Kidney (tissue), 14 donors: ENCODE results near the gene TMEM170A. TPM values are rescaled to one million over a fixed set of nuclear protein-coding genes. Genes with fewer than 3 reads are reported as not detected.

Experiments
- DNase-seq, 5 donors: peaks; one replicate each; pipeline ENCODE4 v3.0.0-alpha.2; 2013 to 2020
- FAIRE-seq: peaks from 2 replicates; lab custom pipeline; 2012; peaks lifted over from hg19 to GRCh38; lab: Jason Lieb, UNC
- H3K27ac ChIP-seq, 2 donors: one replicate each; pipeline ENCODE4 v1.7.0; 2013; ENCODE audit warnings: low read depth in 2 of 2, low read length in 2 of 2, inconsistent platforms in 1 of 2
- H3K27me3 ChIP-seq: one replicate; pipeline ENCODE4 v1.7.1; 2013; ENCODE audit warnings: low read length, inconsistent platforms; ENCODE audit not compliant: control insufficient read depth, insufficient read depth
- H3K36me3 ChIP-seq, 3 donors: one replicate each; pipeline versions ENCODE4 v1.7.0 to v1.7.1; 2013; ENCODE audit warnings: low read length in 3 of 3, control low read depth in 1 of 3, inconsistent platforms in 1 of 3; ENCODE audit not compliant: insufficient read depth in 3 of 3, control insufficient read depth in 2 of 3
- H3K4me1 ChIP-seq, 3 donors: one replicate each; pipeline versions ENCODE4 v1.7.0 to v1.7.1; 2013; ENCODE audit warnings: low read length in 3 of 3, inconsistent platforms in 1 of 3, low read depth in 1 of 3; ENCODE audit not compliant: control insufficient read depth in 2 of 3, insufficient read depth in 2 of 3
- H3K4me3 ChIP-seq, 3 donors: one replicate each; pipeline versions ENCODE4 v1.7.0 to v1.8.1; 2013; ENCODE audit warnings: low read length in 3 of 3, control low read depth in 1 of 3, inconsistent platforms in 1 of 3
- H3K9ac ChIP-seq, 3 donors: one replicate each; pipeline versions ENCODE4 v1.7.0 to v1.7.1; 2013; ENCODE audit warnings: low read length in 3 of 3, control low read depth in 1 of 3, inconsistent platforms in 1 of 3
- H3K9me3 ChIP-seq, 3 donors: one replicate each; pipeline versions ENCODE4 v1.7.0 to v1.7.1; 2013; ENCODE audit warnings: low read length in 3 of 3, control low read depth in 1 of 3, inconsistent platforms in 1 of 3; ENCODE audit not compliant: control insufficient read depth in 2 of 3, insufficient read depth in 1 of 3
- intact Hi-C: fragments of 100-400 bp; cut with DNase I; formaldehyde crosslinking; loops from one replicate; pipeline ENCODE4 v1.11.1; 2022
- polyA plus RNA-seq: library from polyadenylated mRNA; stranded (reverse); fragments of 350-450 nt; fragmentation: Illumina TruSeq; extraction: RNeasy Lipid Tissue Mini Kit (QIAGEN cat#74804); gene quantifications from one replicate; pipeline ENCODE4 v1.2.3, GENCODE V29; 2014; ENCODE audit warnings: low read depth, low replicate concordance; ENCODE audit not compliant: insufficient read depth
- total RNA-seq: library from RNA; stranded (reverse); fragmentation: NEBNext Ultra II Directional; extraction: Animal tissue kit (Norgen Biotek cat#: 25700); gene quantifications from one replicate; pipeline ENCODE4 v1.2.1, GENCODE V29; 2021
- TF ChIP-seq, protein P1 (sequence below): IDR thresholded peaks from 3 replicates; pipeline ENCODE4 v1.5.1; 2012; ENCODE audit warnings: mild to moderate bottlenecking, moderate library complexity, borderline replicate concordance; ENCODE audit not compliant: insufficient read depth; ENCODE audit errors: extremely low read depth
- donor health status: control.
- donor health status: control.
- donor health status: control.
- donor health status: control.
- donor health status: control.
- donor health status: DM: yes; HTN: yes; CAD: no.
- donor health status: Normal renal cell carcinoma (clear cell type).

Gene TMEM170A
- total and polyA plus RNA-seq, 2 donors from 2014 or later: 10.2 to 22.8 TPM

DNA sequence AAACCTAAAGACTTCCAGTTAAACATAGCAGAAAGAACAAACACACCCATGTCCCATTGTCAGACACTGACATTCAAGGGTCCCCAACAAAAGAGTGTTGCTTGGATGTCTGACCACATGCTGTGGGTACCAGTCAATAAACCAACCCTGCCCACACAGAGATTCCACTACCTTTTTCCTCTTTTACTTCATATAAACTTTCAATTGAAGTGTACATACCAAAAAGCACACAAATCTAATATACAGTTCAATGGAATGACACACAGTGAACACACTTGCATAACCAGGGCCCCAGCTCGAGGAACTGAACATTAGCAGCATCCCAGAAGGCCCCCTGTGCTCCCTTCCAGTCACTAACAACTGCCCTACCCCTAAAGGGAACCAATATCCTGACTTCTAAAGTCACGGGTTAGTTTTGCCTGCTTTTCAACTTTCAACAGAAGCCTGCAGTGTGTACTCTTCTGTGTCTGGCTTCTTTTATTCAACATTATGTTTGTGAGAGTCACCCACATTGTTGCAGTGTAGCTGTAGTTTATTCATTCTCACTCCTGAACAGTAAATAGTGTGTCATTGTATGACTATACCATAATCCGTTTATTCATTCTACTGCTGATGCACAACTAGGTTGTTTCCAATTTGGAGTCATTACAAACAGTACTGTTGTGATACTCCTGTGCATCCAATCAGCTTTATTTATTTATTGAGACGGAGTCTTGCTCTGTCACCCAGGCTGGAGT is 49.2 kb downstream of the TMEM170A start:
- Histone ChIP-seq H3K4me1 (peaks cover 0 to 6% (median 4%) of the 10 kb centered on the region in 3 donors), H3K9me3 (no peaks in the 10 kb centered on the region), H3K4me3 (no peak overlapping the region), H3K27me3 (no peaks in the 10 kb centered on the region), H3K36me3 (peaks cover 3 to 7% (median 5%) of the 10 kb centered on the region in 3 donors), H3K9ac (no peak overlapping the region), H3K27ac (no peak overlapping the region)
- no peak for FAIRE-seq
- TF ChIP-seq, protein P1, sequence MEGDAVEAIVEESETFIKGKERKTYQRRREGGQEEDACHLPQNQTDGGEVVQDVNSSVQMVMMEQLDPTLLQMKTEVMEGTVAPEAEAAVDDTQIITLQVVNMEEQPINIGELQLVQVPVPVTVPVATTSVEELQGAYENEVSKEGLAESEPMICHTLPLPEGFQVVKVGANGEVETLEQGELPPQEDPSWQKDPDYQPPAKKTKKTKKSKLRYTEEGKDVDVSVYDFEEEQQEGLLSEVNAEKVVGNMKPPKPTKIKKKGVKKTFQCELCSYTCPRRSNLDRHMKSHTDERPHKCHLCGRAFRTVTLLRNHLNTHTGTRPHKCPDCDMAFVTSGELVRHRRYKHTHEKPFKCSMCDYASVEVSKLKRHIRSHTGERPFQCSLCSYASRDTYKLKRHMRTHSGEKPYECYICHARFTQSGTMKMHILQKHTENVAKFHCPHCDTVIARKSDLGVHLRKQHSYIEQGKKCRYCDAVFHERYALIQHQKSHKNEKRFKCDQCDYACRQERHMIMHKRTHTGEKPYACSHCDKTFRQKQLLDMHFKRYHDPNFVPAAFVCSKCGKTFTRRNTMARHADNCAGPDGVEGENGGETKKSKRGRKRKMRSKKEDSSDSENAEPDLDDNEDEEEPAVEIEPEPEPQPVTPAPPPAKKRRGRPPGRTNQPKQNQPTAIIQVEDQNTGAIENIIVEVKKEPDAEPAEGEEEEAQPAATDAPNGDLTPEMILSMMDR: no peak
- DNase-seq: no peak
- intact Hi-C loops: no loop called here

DNA sequence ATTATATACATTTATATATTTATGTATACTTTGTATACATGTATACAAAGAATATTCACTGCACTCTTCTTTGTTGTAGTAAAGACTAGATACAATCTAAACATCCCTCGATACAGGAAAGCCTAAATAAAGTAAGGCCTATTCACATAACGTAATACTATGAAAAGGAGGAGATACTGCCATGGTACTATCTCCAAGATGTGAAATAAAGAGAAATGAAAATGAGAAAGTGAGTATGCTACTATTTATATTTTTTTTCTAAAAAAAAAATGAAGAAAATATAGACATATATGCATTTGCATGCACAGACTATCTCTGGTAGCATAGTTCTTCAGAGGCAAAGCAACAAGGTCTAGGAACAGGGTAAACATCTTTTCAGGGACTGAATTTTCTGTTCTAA is 50.5 kb downstream of the TMEM170A start:
- H3K4me1 ChIP-seq: peaks cover 0 to 6% (median 2%) of the 10 kb centered on the region in 3 donors
- no peak for FAIRE-seq
- no peaks in the 10 kb centered on the region for H3K27me3 ChIP-seq
- H3K9ac ChIP-seq: no peak overlapping the region
- H3K36me3 ChIP-seq: peaks cover 5 to 7% (median 5%) of the 10 kb centered on the region in 3 donors
- H3K27ac ChIP-seq: no peak overlapping the region
- no peak for DNase-seq
- no peak overlapping the region for H3K4me3 ChIP-seq
- H3K9me3 ChIP-seq: no peaks in the 10 kb centered on the region
- intact Hi-C loops: no loop called here
- TF ChIP-seq, protein P1: no peak

DNA sequence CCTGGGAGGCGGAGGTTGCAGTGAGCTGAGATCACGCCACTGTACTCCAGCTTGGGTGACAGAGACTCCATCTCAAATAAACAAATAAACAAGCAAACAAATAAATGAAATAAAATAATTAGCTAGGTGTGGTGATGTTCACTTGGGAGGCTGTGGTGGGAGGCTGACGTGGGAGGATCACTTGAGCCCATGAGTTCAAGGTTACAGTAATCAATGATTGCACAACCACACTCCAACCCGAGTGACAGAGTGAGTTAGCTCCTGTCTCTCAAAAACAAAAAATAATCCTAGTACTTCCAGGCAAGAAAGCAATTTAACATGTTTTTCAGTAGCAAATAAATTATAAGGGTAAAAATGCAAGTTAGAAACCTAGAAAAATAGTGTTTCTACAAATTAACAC is 57.5 kb downstream of the TMEM170A start:
- peaks cover 0 to 4% (median 2%) of the 10 kb centered on the region in 3 donors for H3K36me3 ChIP-seq
- H3K27me3 ChIP-seq: no peaks in the 10 kb centered on the region
- H3K4me1 ChIP-seq: peaks cover 0 to 6% (median 5%) of the 10 kb centered on the region in 3 donors
- TF ChIP-seq, protein P1: no peak
- FAIRE-seq (no peak), DNase-seq (no peak)
- no peak overlapping the region for H3K4me3 ChIP-seq
- no peak overlapping the region for H3K9ac ChIP-seq
- H3K27ac ChIP-seq: no peak overlapping the region
- intact Hi-C loops: no loop called here
- H3K9me3 ChIP-seq: no peaks in the 10 kb centered on the region
